GM13976 (cell line): Measurements from ENCODE around the gene MICAL3.

Experiments used
- DNase-seq: peaks from one replicate; pipeline ENCODE4 v3.0.0; 2012; ENCODE audit warnings: low spot score
- CTCF ChIP-seq: IDR thresholded peaks from 2 replicates; pipeline ENCODE4 v1.5.1; 2012; ENCODE audit warnings: borderline replicate concordance, mild to moderate bottlenecking; ENCODE audit not compliant: insufficient read depth; ENCODE audit errors: extremely low read depth, missing control alignments, control extremely low read depth
- in situ Hi-C: fragments of 300-500 bp; cut with MboI; formaldehyde crosslinking; loops from one replicate; pipeline ENCODE4 v1.12.0; 2022; ENCODE audit warnings: low sequenced_read_pairs, mixed read lengths, inconsistent platforms; ENCODE audit not compliant: unreplicated experiment

The MICAL3 gene

GRCh38 chr22:17782621-17783020 is 241.7 kb downstream of the MICAL3 start:
- DNase-seq, result no peak
- no peak for TF ChIP-seq CTCF
- in situ Hi-C loops, result no loop called here

DNA sequence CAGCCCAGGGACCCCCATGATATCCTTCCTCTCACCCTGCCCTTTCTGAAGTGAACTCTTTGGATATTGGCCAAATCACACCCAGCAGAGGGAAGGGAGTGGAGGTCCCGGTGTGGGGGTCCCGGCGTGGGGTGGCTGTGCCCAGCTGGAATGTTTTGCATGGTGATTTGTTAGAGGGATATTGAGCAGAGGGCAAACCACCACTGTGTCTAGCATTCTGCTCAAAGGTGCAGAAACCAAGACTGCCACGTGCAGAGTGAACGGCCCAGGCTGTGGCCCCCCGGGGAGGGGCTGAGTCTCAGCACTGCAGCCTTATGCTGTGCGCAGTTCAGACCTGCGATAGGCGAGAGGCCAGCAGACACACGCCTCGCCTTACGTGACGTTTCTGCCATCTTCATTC is 242.2 kb downstream of the MICAL3 start:
- no peak for DNase-seq
- TF ChIP-seq CTCF, result no peak
- in situ Hi-C loops, result no loop called here

DNA sequence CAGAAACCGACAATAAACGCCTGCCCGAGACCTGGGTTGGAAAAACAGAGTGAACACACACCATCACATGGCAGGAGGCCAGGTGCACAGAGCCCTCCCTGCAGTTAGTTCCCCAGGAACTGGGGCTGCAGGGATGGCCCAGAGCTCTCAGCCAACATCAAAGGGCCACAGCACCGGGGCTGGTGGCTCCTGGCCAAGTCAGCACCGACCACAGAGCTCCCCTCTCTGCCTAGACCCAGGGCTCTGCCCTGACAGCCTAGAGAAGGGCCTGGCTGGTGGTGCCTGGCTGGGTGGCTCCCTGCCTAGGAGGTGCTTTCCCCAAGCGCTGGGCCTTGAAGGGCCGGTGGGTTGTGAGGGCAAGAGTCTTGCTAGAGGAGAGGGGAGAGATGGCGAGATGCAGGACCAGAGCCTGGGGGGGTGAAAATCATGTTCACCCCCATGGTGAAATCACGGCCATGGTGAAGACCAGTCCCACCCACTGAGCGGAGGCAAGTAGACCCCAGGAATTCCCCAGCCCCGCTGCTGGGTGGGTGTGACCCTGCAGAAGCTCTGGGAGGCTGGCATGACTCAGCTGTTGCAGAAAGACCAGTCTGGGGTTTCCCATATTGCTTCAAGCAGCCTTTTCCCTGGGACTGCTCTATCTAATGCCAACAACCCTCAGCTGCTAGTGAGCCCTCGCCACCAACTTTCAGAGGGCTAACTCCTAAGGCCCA is 242.9 kb downstream of the MICAL3 start:
- peak; percentile 69 for DNase-seq
- in situ Hi-C loops, result no loop called here
- no peak for TF ChIP-seq CTCF

- no peak for TF ChIP-seq CTCF
- DNase-seq, result no peak
- in situ Hi-C loops, result no loop called here
Observed at GRCh38 chr22:17780741-17781318, 243.5 kb downstream of the MICAL3 start.

DNA sequence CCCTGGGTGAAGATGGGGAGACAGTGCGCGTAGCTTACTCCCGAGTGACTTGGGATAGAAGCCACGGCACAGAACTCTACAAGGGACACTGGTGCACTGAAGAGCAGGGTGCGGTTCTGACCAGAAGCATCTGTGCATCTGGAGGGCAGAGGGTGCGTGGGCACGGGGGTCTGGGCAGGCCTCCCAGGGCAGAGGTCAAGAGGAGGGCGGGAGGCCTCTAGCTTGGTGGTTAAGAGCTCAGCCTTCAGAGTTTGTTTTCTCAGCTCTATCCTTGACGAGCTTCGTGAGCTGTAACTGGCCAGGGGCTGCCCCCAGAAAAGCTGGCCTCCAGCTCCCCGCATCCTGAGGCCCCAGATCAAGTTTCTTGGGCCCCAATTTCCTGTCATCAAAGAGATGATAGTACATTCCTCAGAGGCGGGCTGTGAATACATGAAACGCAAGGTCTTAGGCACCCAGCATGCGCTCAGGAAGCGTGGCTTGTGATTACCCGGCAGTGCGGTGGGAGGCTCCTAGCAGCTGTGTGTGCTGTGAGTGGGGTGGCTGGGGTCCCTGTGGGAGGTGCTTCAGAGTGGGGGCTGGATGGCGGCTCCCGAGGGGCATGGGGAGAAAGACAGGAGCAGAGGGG is 244.1 kb downstream of the MICAL3 start:
- no peak for TF ChIP-seq CTCF
- in situ Hi-C loops, result no loop called here
- DNase-seq, result no peak

- DNase-seq, result peak; percentile 86
- in situ Hi-C loops, result no loop called here
- TF ChIP-seq CTCF, result no peak
Observed at GRCh38 chr22:17779286-17780115, 244.9 kb downstream of the MICAL3 start.
